Lower leg skin (tissue), 3 donors: ENCODE measurements around the gene C1orf116.

Source experiments
- POLR2A ChIP-seq, 2 donors: fragments of 450-650 bp; IDR thresholded peaks; one replicate each; pipeline ENCODE4 v1.6.1; 2016 to 2017; ENCODE audit warnings: antibody characterized with exemption in 2 of 2, mild to moderate bottlenecking in 1 of 2, moderate library complexity in 1 of 2
- TF ChIP-seq, protein P1 (sequence below), 3 donors: fragments of 450-650 bp; IDR thresholded peaks; one replicate each; pipeline ENCODE4 v1.5.1; 2016; ENCODE audit warnings: antibody characterized with exemption in 3 of 3, mild to moderate bottlenecking in 3 of 3, moderate library complexity in 2 of 3

DNA sequence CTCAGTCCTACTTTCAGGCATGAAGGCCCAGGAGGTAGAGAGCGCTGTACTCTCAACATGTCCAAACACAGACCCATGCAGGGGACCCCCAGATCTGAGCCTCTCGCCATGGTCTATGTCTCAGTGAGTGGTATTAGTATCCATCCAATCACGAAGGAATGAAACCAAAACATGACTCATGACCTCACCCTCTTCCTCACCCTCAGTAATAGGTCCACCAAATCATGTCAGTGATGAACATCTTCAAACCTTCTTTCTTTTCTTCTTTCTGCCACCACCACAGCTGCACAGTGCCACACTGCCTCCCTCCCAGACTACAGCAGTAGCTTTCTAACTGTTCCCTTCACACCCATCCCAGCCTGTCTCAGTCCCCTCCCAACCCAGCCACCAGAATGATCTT lies 16.8 kb downstream of the C1orf116 start:
- TF ChIP-seq, protein P1, sequence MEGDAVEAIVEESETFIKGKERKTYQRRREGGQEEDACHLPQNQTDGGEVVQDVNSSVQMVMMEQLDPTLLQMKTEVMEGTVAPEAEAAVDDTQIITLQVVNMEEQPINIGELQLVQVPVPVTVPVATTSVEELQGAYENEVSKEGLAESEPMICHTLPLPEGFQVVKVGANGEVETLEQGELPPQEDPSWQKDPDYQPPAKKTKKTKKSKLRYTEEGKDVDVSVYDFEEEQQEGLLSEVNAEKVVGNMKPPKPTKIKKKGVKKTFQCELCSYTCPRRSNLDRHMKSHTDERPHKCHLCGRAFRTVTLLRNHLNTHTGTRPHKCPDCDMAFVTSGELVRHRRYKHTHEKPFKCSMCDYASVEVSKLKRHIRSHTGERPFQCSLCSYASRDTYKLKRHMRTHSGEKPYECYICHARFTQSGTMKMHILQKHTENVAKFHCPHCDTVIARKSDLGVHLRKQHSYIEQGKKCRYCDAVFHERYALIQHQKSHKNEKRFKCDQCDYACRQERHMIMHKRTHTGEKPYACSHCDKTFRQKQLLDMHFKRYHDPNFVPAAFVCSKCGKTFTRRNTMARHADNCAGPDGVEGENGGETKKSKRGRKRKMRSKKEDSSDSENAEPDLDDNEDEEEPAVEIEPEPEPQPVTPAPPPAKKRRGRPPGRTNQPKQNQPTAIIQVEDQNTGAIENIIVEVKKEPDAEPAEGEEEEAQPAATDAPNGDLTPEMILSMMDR (IDR thresholded peaks at IDR 0.05): no peak
- no peak for TF ChIP-seq POLR2A (IDR thresholded peaks at IDR 0.05)
